RPMI7951 (cell line): ENCODE data around the gene MOB1A. TPM values are rescaled to one million over a fixed set of nuclear protein-coding genes. Genes with fewer than 3 reads are reported as not detected.
"Not testable (repeated sequence)": the region's sequence is repeated elsewhere in the genome, so short reads cannot be mapped to it uniquely, and the experiment has no call there.

Experiments
- DNase-seq: peaks from one replicate; pipeline ENCODE4 v3.0.0-alpha.2; 2012; ENCODE audit warnings: low read depth
- total RNA-seq: library from RNA; depleted of rRNA; stranded (reverse); fragments of >200 nt; shearing (Covaris generic); gene quantifications from 2 replicates; pipeline ENCODE4 v1.2.3, GENCODE V29; 2014

The MOB1A gene
- total RNA-seq, 1 experiment from 2014 or later = 174 TPM

- DNase-seq = peak; percentile 40
These were observed 30.0 kb downstream of the MOB1A start for GRCh38 chr2:74148457-74149246.

- peak; percentile 87 for DNase-seq
These were observed 30.8 kb downstream of the MOB1A start, which contains the start of gene BOLA3 for GRCh38 chr2:74147727-74148456. Gene BOLA3, minus strand, starts transcription at chr2:74147912. Its CDS starts 38 bp downstream, at chr2:74147874.

DNA sequence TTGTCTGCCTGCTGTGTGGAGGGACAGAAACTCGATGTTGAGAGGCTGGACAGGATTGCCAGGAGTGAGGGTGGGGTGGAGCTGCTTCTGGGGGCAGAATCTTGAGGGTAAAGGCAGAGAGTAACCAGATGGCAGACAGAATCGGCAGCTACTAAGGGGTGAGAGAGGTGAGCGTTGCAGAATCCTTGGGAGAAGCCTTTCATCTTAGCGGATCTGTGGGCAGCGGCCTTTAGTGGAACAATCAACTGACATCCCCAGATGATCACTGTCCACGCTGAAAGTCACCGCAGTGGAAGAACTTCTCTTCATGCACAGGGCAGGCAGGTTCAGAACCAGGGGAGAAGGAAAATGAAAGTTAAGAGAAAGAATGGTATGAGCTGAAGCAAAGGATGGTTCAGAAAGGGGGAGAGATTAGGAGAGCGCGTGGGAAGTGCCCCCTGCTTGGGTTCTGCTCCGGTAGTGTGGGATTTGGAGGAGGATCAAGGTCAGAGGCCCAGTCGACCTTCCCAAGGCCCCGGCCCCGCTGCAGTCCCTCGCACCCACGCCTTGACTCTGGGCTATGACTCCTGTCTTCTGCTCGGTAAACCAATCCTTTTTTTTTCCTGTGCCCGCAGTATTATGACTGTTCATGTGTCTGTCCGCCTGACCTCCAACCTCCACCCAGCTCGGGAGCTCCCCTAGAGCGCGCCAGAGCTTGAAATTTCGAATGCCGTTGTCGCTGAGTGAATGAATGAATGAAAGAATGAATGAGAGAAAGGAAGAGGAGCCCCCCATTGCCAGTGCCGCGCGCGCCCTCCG is 31.6 kb downstream of the MOB1A start:
- peak; percentile 21 for DNase-seq

- DNase-seq = no peak
These were observed 36.3 kb downstream of the MOB1A start for GRCh38 chr2:74142340-74142739.

GRCh38 chr2:74138600-74139323 is 39.9 kb downstream of the MOB1A start:
- DNase-seq = no peak

- DNase-seq = no peak
These were observed 40.8 kb downstream of the MOB1A start for GRCh38 chr2:74137651-74138599.

DNA sequence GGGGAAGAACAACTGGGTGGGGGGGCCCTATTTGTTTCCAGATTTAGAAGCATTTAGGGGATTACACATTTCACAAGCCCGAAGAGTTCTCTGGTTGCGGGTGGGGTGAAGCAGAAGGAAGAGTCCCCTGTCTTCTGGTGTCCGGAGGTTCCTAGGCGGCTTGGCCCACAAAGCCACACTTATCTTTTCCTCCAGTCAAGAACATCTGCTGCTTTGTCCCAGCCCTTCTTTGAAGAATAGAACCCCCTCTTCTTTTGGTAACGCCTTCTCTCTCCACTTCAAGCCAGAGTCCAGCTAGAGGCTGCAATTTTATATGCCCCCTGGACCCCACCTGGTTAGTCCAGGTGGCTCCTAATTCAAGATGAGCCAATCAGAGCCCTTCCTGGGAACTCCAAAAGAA is 46.8 kb downstream of the MOB1A start:
- DNase-seq = no peak

GRCh38 chr2:74130211-74130995 is 48.3 kb downstream of the MOB1A start:
- DNase-seq = no peak

GRCh38 chr2:74128206-74128605 is 50.5 kb downstream of the MOB1A start:
- DNase-seq = no peak

DNA sequence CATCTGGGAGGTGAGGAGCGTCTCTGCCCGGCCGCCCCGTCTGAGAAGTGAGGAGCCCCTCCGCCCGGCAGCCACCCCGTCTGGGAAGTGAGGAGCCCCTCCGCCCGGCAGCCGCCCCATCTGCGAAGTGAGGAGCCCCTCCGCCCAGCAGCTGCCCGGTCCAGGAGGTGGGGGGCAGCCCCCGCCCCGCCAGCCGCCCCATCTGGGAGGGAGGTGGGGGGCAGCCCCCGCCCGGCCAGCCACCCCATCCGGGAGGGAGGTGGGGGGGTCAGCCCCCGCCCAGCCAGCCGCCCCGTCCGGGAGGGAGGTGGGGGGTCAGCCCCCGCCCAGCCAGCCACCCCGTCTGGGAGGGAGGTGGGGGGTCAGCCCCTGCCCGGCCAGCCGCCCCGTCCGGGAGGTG is 54.7 kb downstream of the MOB1A start:
- DNase-seq = not testable (repeated sequence)

DNA sequence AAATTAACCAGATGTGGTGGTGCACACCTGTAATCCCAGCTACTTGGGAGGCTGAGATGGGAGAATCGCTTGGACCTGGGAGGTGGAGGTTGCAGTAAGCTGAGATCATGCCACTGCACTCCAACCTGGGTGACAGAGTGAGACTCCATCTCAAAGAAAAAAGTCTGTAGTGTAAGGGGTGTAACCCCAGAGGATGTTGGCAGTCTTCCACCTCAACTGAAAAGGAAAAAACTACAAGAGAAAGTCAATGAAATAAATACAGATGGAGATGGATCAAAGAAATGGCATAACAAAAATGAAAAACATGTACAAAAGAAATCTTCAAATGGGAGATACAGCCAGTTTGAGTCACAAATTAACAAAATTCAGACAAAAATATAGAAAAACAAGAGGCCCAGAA is 56.8 kb downstream of the MOB1A start:
- DNase-seq = not testable (repeated sequence)

GRCh38 chr2:74119912-74120825 is 58.5 kb downstream of the MOB1A start:
- DNase-seq = peak; percentile 81

DNA sequence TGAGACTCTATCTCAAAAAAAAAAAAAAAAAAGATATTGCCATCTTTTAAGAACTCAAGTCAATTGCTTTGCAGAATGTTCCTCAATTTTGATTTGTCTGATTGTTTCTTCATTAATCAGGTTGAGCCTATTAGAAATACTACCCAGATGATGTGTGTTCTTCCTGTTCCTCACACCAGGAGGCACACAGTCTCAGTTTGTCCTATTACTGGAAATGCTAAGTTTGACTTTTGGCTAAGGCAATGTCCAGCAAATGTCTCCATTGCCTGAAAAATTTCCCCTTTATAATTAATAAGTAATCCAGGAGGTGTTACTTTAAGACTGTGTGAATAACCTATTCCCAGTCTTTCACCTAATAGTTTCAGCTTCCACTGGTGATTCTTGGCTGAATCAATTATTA is 59.3 kb downstream of the MOB1A start:
- peak; percentile 29 for DNase-seq

DNA sequence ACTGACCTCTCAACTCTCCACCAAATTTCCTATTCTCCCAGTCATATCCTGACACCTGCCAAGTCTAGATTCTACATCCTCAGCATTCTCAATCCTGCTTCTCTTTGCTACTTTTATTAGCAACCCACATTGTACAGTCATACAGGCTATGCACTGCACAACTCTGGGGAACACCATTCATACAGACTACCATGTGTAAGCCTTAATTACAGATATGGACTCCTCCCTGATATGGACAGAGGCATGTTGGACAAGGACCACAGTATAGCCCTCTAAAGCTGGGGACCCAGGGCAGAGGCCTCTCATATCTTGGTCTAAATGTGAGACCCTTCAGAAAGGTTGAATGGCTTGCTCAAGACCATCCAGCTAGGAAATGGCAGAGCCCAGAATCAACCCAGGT is 67.3 kb downstream of the MOB1A start:
- no peak for DNase-seq

DNA sequence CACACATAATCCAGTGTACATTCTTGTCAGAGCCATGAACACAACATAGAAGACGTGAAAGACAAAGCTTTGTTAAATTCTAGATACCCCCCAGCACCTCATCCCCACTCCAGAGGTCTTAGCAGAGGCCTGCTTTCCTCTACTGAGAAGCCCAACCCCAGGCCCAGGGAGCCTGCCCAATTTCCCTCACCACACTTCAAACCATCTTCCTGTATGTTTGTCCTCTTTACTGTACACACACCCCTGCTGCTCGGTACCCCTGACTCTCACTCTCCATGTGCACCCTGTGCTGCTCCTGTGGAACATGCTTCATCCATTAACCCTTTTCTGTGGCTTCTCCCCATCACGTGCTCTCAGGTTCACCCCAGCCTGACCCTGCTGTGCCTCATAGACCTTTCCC is 68.1 kb downstream of the MOB1A start:
- DNase-seq = no peak

DNA sequence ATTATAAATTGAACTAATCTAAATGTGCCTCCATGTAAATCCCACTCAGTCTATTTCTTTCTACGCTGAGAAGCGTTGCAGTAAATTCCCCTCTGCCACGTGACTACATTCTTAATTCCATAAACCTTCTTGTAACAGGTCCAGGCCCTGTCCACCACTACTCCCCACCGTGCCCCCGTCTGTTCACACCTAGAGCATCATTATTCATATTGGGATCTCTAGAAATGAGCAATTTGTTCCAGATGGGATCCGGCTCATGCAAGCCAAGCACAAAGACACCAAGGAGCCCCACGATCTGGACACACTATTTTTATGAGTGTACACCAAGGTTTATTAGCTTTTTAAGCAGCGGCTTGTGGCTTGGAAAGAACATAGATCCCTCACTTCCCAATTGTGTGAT is 69.1 kb downstream of the MOB1A start:
- no peak for DNase-seq

DNA sequence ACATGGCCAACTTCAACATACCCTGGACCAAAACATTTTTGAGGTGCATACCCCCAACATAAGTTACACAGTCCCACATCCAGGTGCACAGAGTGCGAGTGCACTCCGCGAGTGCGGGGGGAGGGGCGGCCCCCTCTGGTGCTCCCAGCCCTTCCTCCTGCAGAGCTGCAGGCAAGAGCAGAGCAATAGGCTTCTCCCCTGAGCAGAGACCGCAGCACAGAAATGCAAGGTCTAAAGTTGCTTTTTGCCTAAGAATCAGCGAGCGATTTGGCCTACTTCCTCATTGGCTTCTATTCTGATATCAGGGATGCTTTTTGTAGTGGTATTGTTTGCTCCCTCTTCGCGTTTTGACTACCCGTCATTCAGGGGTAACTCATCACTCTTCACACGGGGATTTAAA is 71.6 kb downstream of the MOB1A start:
- no peak for DNase-seq

DNA sequence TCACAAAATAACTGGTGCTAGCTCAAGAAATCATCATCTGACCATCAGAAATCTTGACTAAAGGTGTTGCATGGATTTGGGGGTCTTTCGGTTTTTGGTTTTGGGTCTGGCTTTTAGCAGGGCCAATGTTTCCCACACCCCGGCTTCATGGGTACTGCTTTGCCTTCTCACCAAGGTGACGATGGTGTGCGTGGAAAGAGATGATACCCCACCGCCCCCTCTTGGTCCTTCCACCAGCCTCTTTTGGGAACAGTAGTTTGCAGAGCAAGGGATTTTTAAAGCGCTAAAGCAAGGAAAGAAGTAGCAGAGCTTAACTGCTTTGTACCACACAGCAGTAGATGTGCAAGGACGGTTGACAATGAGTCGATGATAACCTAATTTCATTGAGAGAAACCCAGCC is 73.3 kb downstream of the MOB1A start:
- no peak for DNase-seq

DNA sequence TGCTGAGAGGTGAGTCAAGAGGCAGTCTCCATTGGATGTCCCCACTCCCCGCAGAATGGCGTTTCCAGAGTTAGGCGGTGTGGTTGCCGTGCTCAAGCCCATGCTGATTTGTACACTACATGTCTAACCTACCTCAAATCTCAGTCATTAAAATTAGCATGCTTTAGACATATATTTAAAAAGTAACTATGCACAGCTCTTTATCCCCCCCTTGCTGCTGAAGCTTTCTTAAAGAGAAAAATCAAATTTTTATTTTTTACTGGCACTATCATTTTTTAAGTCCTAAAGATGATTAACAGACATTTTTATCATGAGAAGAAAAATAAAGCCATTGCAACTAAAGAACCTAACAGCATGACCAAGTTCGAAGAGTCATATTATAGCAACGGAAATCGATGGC is 73.8 kb downstream of the MOB1A start:
- no peak for DNase-seq
